H1 (cell line): ENCODE data around the gene RPL13A. TPM values are rescaled to one million over a fixed set of nuclear protein-coding genes. Genes with fewer than 3 reads are reported as not detected.

Source experiments
- CTCF ChIA-PET: fragments of 300-600 bp; sonication (Branson Sonifier 250); formaldehyde crosslinking; loops from one replicate; lab custom pipeline; 2021; ENCODE audit not compliant: partially characterized antibody; lab: Charles Lee
- POLR2A ChIA-PET: fragments of 300-600 bp; sonication (Branson Sonifier 250); formaldehyde crosslinking; loops from one replicate; lab custom pipeline; 2021; ENCODE audit warnings: inconsistent platforms; ENCODE audit not compliant: partially characterized antibody; lab: Charles Lee
- DNase-seq, 2 experiments: peaks; one replicate each; pipeline versions ENCODE4 v3.0.0 to v3.0.0-alpha.2; 2010 to 2022; ENCODE audit warnings: low spot score in 2 of 2, low read depth in 1 of 2, mixed read lengths in 1 of 2
- FAIRE-seq: peaks from 2 replicates; lab custom pipeline; 2011; peaks lifted over from hg19 to GRCh38; lab: Jason Lieb, UNC
- H2AFZ ChIP-seq: 2 replicates; pipeline ENCODE4 v1.8.1; 2012; ENCODE audit warnings: low read length, inconsistent platforms
- H2AK5ac ChIP-seq: 2 replicates; pipeline ENCODE4 v1.6.1; 2013; ENCODE audit warnings: low read depth, low read length
- H2BK120ac ChIP-seq: replicated peaks from 2 replicates; pipeline ENCODE3; 2013; ENCODE audit warnings: low read depth, low read length, inconsistent platforms
- H2BK12ac ChIP-seq: 2 replicates; pipeline ENCODE4 v1.6.1; 2013; ENCODE audit warnings: low read depth, low read length
- H2BK15ac ChIP-seq: 2 replicates; pipeline ENCODE4 v1.6.1; 2013; ENCODE audit warnings: low read length
- H2BK20ac ChIP-seq: 2 replicates; pipeline ENCODE4 v1.6.1; 2013; ENCODE audit warnings: low read length
- H2BK5ac ChIP-seq: 2 replicates; pipeline ENCODE4 v1.6.1; 2013; ENCODE audit warnings: low read depth, low read length
- H3K14ac ChIP-seq: 2 replicates; pipeline ENCODE4 v1.6.1; 2013; ENCODE audit warnings: inconsistent platforms; ENCODE audit not compliant: insufficient read length
- H3K18ac ChIP-seq: 2 replicates; pipeline ENCODE4 v1.6.1; 2013; ENCODE audit warnings: low read length; ENCODE audit errors: extremely low read depth
- H3K23ac ChIP-seq: 2 replicates; pipeline ENCODE4 v1.6.1; 2013; ENCODE audit warnings: inconsistent platforms; ENCODE audit not compliant: insufficient read length
- H3K23me2 ChIP-seq: 2 replicates; pipeline ENCODE4 v1.6.1; 2013; ENCODE audit warnings: low read depth, low read length
- H3K27ac ChIP-seq: 2 replicates; pipeline ENCODE4 v1.6.1; 2011; ENCODE audit warnings: low read depth, low read length, inconsistent platforms
- H3K27me3 ChIP-seq, 4 experiments: replicated peaks in 1 of 4; 1 replicate in 1 of 4; 2 replicates in 3 of 4; pipeline versions ENCODE4 v1.6.1 to v1.8.1; 2011 to 2013; ENCODE audit warnings: low read length in 3 of 4, mild to moderate bottlenecking in 3 of 4, inconsistent platforms in 2 of 4, mixed read lengths in 2 of 4, moderate library complexity in 1 of 4; ENCODE audit not compliant: control insufficient read depth in 3 of 4, insufficient read depth in 3 of 4; ENCODE audit errors: extremely low read depth in 1 of 4
- H3K36me3 ChIP-seq, 4 experiments: 2 replicates each; pipeline versions ENCODE4 v1.6.1 to v1.8.1; 2011 to 2013; ENCODE audit warnings: mild to moderate bottlenecking in 4 of 4, low read length in 3 of 4, moderate library complexity in 2 of 4, control low read depth in 1 of 4, inconsistent platforms in 1 of 4; ENCODE audit not compliant: insufficient read depth in 4 of 4, control insufficient read depth in 2 of 4
- H3K4ac ChIP-seq: replicated peaks from 2 replicates; pipeline ENCODE3; 2013; ENCODE audit warnings: low read length, low read depth, mixed read lengths, inconsistent platforms; ENCODE audit not compliant: insufficient read length
- H3K4me1 ChIP-seq, 4 experiments: replicated peaks in 1 of 4; 1 replicate in 1 of 4; 2 replicates in 3 of 4; pipeline versions ENCODE4 v1.6.1 to v1.8.1; 2011 to 2013; ENCODE audit warnings: low read length in 3 of 4, inconsistent platforms in 2 of 4, mixed read lengths in 1 of 4; ENCODE audit not compliant: insufficient read depth in 4 of 4, control insufficient read depth in 3 of 4
- H3K4me2 ChIP-seq, 2 experiments: 2 replicates each; pipeline versions ENCODE4 v1.6.1 to v1.8.1; 2011 to 2013; ENCODE audit warnings: low read depth in 2 of 2, low read length in 2 of 2, control low read depth in 1 of 2, inconsistent platforms in 1 of 2, mild to moderate bottlenecking in 1 of 2; ENCODE audit not compliant: insufficient read depth in 1 of 2
- H3K4me3 ChIP-seq, 4 experiments: fragments of 200-600, 300-600 bp in 1 of 4; sonication (generic), shearing (Covaris generic), sonication (Bioruptor Twin) in 1 of 4; 2 replicates each; pipeline versions ENCODE4 v1.5.1 to v1.8.1; 2011 to 2016; ENCODE audit warnings: low read length in 4 of 4, low read depth in 3 of 4, control low read depth in 2 of 4, inconsistent platforms in 2 of 4, mild to moderate bottlenecking in 2 of 4, mixed read lengths in 1 of 4, moderate library complexity in 1 of 4; ENCODE audit not compliant: insufficient read depth in 2 of 4; ENCODE audit errors: extremely low read depth in 1 of 4
- H3K56ac ChIP-seq: replicated peaks from 2 replicates; pipeline ENCODE3; 2013; ENCODE audit warnings: low read depth, mild to moderate bottlenecking, mixed read lengths, low read length, inconsistent platforms; ENCODE audit not compliant: insufficient read length
- H3K79me1 ChIP-seq: 2 replicates; pipeline ENCODE4 v1.6.1; 2013; ENCODE audit warnings: low read depth, low read length, control low read depth
- H3K79me2 ChIP-seq, 2 experiments: 2 replicates each; pipeline versions ENCODE4 v1.6.1 to v1.8.1; 2012 to 2013; ENCODE audit warnings: low read length in 2 of 2, mild to moderate bottlenecking in 2 of 2, inconsistent platforms in 1 of 2; ENCODE audit not compliant: insufficient read depth in 2 of 2, control insufficient read depth in 1 of 2
- H3K9ac ChIP-seq, 4 experiments: replicated peaks in 1 of 4; 1 replicate in 1 of 4; 2 replicates in 3 of 4; pipeline versions ENCODE4 v1.6.1 to v1.8.1; 2011 to 2013; ENCODE audit warnings: low read depth in 3 of 4, low read length in 3 of 4, control low read depth in 2 of 4, mild to moderate bottlenecking in 2 of 4, moderate library complexity in 2 of 4, inconsistent platforms in 1 of 4; ENCODE audit errors: extremely low read depth in 1 of 4
- H3K9me3 ChIP-seq, 2 experiments: 2 replicates each; pipeline versions ENCODE4 v1.6.1 to v1.8.1; 2012 to 2013; ENCODE audit warnings: mild to moderate bottlenecking in 2 of 2, moderate library complexity in 2 of 2, control low read depth in 1 of 2, inconsistent platforms in 1 of 2, low read depth in 1 of 2, low read length in 1 of 2, mixed read lengths in 1 of 2; ENCODE audit not compliant: insufficient read depth in 2 of 2
- H4K20me1 ChIP-seq, 2 experiments: replicated peaks in 1 of 2; 2 replicates each; pipeline versions ENCODE3 to v1.8.1; 2011 to 2013; ENCODE audit warnings: inconsistent platforms in 2 of 2, low read length in 2 of 2, mild to moderate bottlenecking in 1 of 2; ENCODE audit not compliant: insufficient read depth in 2 of 2, control insufficient read depth in 1 of 2
- H4K5ac ChIP-seq: 2 replicates; pipeline ENCODE4 v1.6.1; 2013; ENCODE audit warnings: low read length, low read depth, mixed read lengths, inconsistent platforms; ENCODE audit not compliant: insufficient read length
- H4K8ac ChIP-seq: 2 replicates; pipeline ENCODE4 v1.8.0; 2013; ENCODE audit warnings: mild to moderate bottlenecking, moderate library complexity, low read length, inconsistent platforms; ENCODE audit not compliant: insufficient read depth; ENCODE audit errors: extremely low read depth
- H4K91ac ChIP-seq: replicated peaks from 2 replicates; pipeline ENCODE3; 2013; ENCODE audit warnings: low read length, mixed read lengths, inconsistent platforms; ENCODE audit not compliant: insufficient read length
- EGR1 ChIP-seq: IDR thresholded peaks from 2 replicates; pipeline ENCODE4 v1.6.1; 2011; ENCODE audit warnings: low read depth, low read length, borderline replicate concordance
- RFX5 ChIP-seq: IDR thresholded peaks from 2 replicates; pipeline ENCODE4 v1.6.1; 2011; ENCODE audit warnings: low read depth, low read length, improper control_type of control experiment, borderline replicate concordance
- SUZ12 ChIP-seq: fragments of 200-600 bp; sonication (generic); IDR thresholded peaks from 2 replicates; pipeline ENCODE4 v1.6.1; 2012; ENCODE audit warnings: mild to moderate bottlenecking, inconsistent platforms, low read length, moderate library complexity, mixed read lengths
- TEAD4 ChIP-seq: IDR thresholded peaks from 2 replicates; pipeline ENCODE4 v1.6.1; 2012; ENCODE audit warnings: low read depth, low read length, inconsistent platforms, mixed read lengths
- WGBS, 2 experiments: shearing (Covaris generic) in 1 of 2; methylation state at CpG; one replicate each; pipeline versions ENCODE4 v1.1.6 to v1.1.7; 2013 to 2015; ENCODE audit warnings: low lambda C conversion rate in 2 of 2, mixed read lengths in 2 of 2, inconsistent platforms in 1 of 2, low coverage in 1 of 2, missing lambda C conversion rate in 1 of 2; ENCODE audit not compliant: insufficient replicate concordance in 2 of 2, insufficient coverage in 1 of 2, insufficient read length in 1 of 2; ENCODE audit errors: extremely low coverage in 1 of 2, missing lambda C conversion rate in 1 of 2; 5-methylcytosine and 5-hydroxymethylcytosine counted together
- polyA plus RNA-seq, 7 experiments: library from polyadenylated mRNA; depleted of rRNA in 3 of 7; stranded (reverse) in 5 of 7; unstranded in 2 of 7; fragments of >200 nt in 5 of 7; fragments of 200-250 nt in 2 of 7; gene quantifications; 1 replicate in 5 of 7; 2 replicates in 1 of 7; 4 replicates in 1 of 7; pipeline versions ENCODE4 v1.2.1 to v1.2.3, GENCODE V29; 2011 to 2013; ENCODE audit warnings: missing spikeins in 2 of 7, mixed read lengths in 2 of 7
- total RNA-seq: library from RNA; stranded (reverse); fragmentation: NEBNext Ultra II Directional; extraction: Animal tissue kit (Norgen Biotek cat#: 25700); gene quantifications from 2 replicates; pipeline ENCODE4 v1.2.1, GENCODE V29; 2021

Gene RPL13A
- total and polyA plus RNA-seq, 2 of the 8 experiments (the other 6 are each of a cell fraction or from before 2014, with no cell fraction given): 3,305 to 8,868 TPM

- H3K79me1 ChIP-seq: no peaks in the 10 kb centered on the region; the same call in 1 of the 2 replicates
- no peak overlapping the region for H3K18ac ChIP-seq
- H3K14ac ChIP-seq: no peak overlapping the region
- DNase-seq (no peak), FAIRE-seq (no peak)
- no peak overlapping the region for H3K23ac ChIP-seq
- peaks cover under 1% of the 10 kb centered on the region; the same call in 1 of the 2 replicates for H3K23me2 ChIP-seq
- H2BK120ac ChIP-seq: no peak overlapping the region
- no peak overlapping the region for H3K27ac ChIP-seq
- 98% methylated on average over 5 of the region's 5 CpGs; no CpG with 5 or more reads in 1 of the 2 experiments for WGBS, 2 experiments
- H4K91ac ChIP-seq: no peak overlapping the region
- H3K4me1 ChIP-seq: no peaks in the 10 kb centered on the region; a peak in 1 of 7 replicates
- H2AK5ac ChIP-seq: no peak overlapping the region
- H3K4me2 ChIP-seq: no peak overlapping the region
- no peaks in the 10 kb centered on the region for H3K9me3 ChIP-seq
- H2BK12ac ChIP-seq: no peak overlapping the region
- 0 out of 2 replicates have a peak overlapping the region, but pooled peaks have one; percentile 10 for H2BK15ac ChIP-seq
- H3K4ac ChIP-seq: no peak overlapping the region
- ChIA-PET POLR2A (interaction anchor here (0.7 to 3.2 kb wide), 7 partner anchors 10 to 154 kb away, joined by 3 to 15 read pairs (median 4); no protein-coding TSS in a partner anchor), CTCF (interaction anchor here (0.6 to 4.8 kb wide), 8 partner anchors 11 to 1476 kb away, joined by 3 to 28 read pairs (median 4); partner anchors contain the start of gene FLT3LG)
- H3K9ac ChIP-seq: no peak overlapping the region
- peak overlapping the region; percentile 3; the same call in 1 of the 2 replicates for H4K8ac ChIP-seq
- H3K4me3 ChIP-seq: no peak overlapping the region
- H2AFZ ChIP-seq: no peak overlapping the region
- no peak overlapping the region for H2BK5ac ChIP-seq
- peaks cover 0 to 9% of the 10 kb centered on the region in 2 experiments; a peak in 1 of 4 replicates for H3K79me2 ChIP-seq
- H2BK20ac ChIP-seq: no peak overlapping the region
- no peak overlapping the region for H3K56ac ChIP-seq
- peaks cover 0 to 10% (median 2%) of the 10 kb centered on the region in 4 experiments; a peak in 4 of 8 replicates for H3K36me3 ChIP-seq
- no peaks in the 10 kb centered on the region for H3K27me3 ChIP-seq
- no peaks in the 10 kb centered on the region for H4K20me1 ChIP-seq
- no peak overlapping the region for H4K5ac ChIP-seq
- TF ChIP-seq RFX5: no peak
- no peak for TF ChIP-seq SUZ12
- no peak for TF ChIP-seq TEAD4
- no peak for TF ChIP-seq EGR1
These were observed 28.9 kb upstream of the RPL13A start for GRCh38 chr19:49458567-49458903.
